Measurements from ENCODE around the gene PTPRN2.
"Not testable (repeated sequence)": the region's sequence is repeated elsewhere in the genome, so short reads cannot be mapped to it uniquely, and the experiment has no call there.

Gene PTPRN2

DNA sequence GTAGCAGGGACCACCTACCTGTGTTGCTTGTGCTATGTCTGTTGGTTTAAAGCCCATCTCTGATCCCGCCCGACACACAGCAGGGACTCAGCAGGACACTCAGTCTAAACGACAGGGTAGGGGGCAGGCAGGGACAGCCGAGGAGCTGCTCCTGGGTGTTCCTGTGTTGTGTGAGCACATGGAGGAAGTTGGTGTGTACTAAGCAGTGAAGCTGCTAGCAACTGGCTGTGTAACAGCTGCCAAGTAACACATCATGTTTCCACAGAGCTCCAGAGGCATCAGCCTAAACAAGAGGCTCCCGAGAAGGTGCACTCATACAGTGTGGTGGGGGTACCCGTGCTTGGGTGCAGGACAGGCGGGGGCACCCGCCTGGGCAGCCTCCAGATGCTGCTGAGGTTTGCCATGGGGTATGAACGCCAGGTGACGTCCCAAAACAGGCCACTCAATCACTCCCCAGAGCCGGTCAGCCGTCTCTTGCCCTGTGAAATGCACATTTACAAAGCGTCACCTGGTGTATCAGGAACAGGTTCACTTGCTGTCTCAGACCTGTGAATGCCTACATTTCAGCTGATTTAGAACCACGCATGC, 59.6 kb downstream of the PTPRN2 start:
- Mint-ChIP-seq H3K27me3 (no peaks in the 10 kb centered on the region), H3K36me3 (ENCODE audit: low read depth) (no peaks in the 10 kb centered on the region), H3K4me3 (no peak overlapping the region), H3K9me3 (no peaks in the 10 kb centered on the region), H3K4me1 (ENCODE audit: low read depth) (no peaks in the 10 kb centered on the region), H3K27ac (no peak overlapping the region)

- Mint-ChIP-seq H3K9me3 (no peaks in the 10 kb centered on the region), H3K27ac (no peak overlapping the region), H3K4me3 (no peak overlapping the region), H3K4me1 (ENCODE audit: low read depth) (no peaks in the 10 kb centered on the region), H3K27me3 (no peaks in the 10 kb centered on the region), H3K36me3 (ENCODE audit: low read depth) (no peaks in the 10 kb centered on the region)
Measured at GRCh38 chr7:158527495-158527894, 60.1 kb downstream of the PTPRN2 start.

GRCh38 chr7:158527038-158527437, 60.6 kb downstream of the PTPRN2 start:
- no peaks in the 10 kb centered on the region for H3K36me3 Mint-ChIP-seq (ENCODE audit: low read depth)
- no peaks in the 10 kb centered on the region for H3K27me3 Mint-ChIP-seq
- no peaks in the 10 kb centered on the region for H3K4me1 Mint-ChIP-seq (ENCODE audit: low read depth)
- no peak overlapping the region for H3K27ac Mint-ChIP-seq
- no peak overlapping the region for H3K4me3 Mint-ChIP-seq
- H3K9me3 Mint-ChIP-seq, result no peaks in the 10 kb centered on the region

GRCh38 chr7:158526531-158526930, 61.1 kb downstream of the PTPRN2 start:
- Mint-ChIP-seq H3K27ac (no peak overlapping the region), H3K27me3 (no peaks in the 10 kb centered on the region), H3K4me1 (ENCODE audit: low read depth) (no peaks in the 10 kb centered on the region), H3K4me3 (no peak overlapping the region), H3K36me3 (ENCODE audit: low read depth) (no peaks in the 10 kb centered on the region), H3K9me3 (no peaks in the 10 kb centered on the region)

GRCh38 chr7:158525648-158526484, 61.8 kb downstream of the PTPRN2 start:
- Mint-ChIP-seq H3K9me3 (no peaks in the 10 kb centered on the region), H3K27me3 (no peaks in the 10 kb centered on the region), H3K27ac (no peak overlapping the region), H3K4me1 (ENCODE audit: low read depth) (no peaks in the 10 kb centered on the region), H3K4me3 (no peak overlapping the region), H3K36me3 (ENCODE audit: low read depth) (no peaks in the 10 kb centered on the region)

DNA sequence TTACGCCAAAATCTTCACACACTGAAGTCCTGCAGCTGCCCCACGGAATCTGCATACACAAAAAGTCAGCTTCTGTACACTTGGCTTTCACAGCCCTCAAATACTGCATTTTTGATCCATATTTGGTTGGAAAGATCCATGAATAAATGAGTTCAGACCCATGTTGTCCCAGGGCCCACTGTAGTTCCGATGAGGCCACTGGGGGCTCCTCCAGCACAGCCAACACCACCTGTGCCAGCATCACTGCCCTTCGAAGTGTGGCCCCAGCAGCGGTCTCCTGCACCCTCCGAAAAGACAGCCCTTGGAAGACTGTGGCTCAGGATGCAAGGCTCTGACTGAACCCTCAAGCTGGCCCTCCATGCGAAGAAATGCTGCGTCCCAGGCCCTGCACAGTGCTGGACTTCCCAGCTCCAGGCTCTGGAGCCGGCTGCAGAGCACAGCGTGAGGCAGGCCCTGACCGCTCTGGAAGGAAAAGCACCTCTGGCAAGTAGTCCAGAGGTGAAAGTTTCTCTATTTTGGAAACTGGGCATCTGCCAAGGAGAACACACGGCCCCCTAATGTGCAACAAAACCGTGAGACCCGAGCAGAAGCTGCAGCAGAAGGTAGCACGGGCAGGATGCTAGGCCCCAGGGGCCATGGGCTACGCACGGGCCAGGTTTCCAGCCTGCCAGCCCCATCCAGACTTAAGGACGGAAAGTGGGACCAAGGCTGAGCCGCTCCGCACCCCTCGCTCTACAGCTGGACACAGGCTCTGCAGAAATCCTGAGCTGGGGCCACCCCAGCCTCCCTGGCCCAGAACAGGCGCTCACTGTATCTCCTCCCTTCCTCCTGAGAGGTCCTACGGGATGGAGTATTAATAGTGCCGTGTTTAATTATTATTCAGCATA, 62.6 kb downstream of the PTPRN2 start:
- Mint-ChIP-seq H3K4me1 (ENCODE audit: low read depth) (no peaks in the 10 kb centered on the region), H3K36me3 (ENCODE audit: low read depth) (no peaks in the 10 kb centered on the region), H3K9me3 (no peaks in the 10 kb centered on the region), H3K27ac (no peak overlapping the region), H3K27me3 (no peaks in the 10 kb centered on the region), H3K4me3 (no peak overlapping the region)

GRCh38 chr7:158524286-158524685, 63.3 kb downstream of the PTPRN2 start:
- H3K27ac Mint-ChIP-seq, H3K4me3 Mint-ChIP-seq, H3K9me3 Mint-ChIP-seq: not testable (repeated sequence)

GRCh38 chr7:158523877-158524276, 63.7 kb downstream of the PTPRN2 start:
- H3K27ac Mint-ChIP-seq; H3K36me3 Mint-ChIP-seq (ENCODE audit: low read depth); H3K9me3 Mint-ChIP-seq; H3K27me3 Mint-ChIP-seq; H3K4me3 Mint-ChIP-seq; H3K4me1 Mint-ChIP-seq (ENCODE audit: low read depth): not testable (repeated sequence)

More at GRCh38 chr7:158524286-158524685, 63.3 kb downstream of the PTPRN2 start:
- not testable (repeated sequence) for H3K4me1 Mint-ChIP-seq (ENCODE audit: low read depth); H3K36me3 Mint-ChIP-seq (ENCODE audit: low read depth); H3K27me3 Mint-ChIP-seq

DNA sequence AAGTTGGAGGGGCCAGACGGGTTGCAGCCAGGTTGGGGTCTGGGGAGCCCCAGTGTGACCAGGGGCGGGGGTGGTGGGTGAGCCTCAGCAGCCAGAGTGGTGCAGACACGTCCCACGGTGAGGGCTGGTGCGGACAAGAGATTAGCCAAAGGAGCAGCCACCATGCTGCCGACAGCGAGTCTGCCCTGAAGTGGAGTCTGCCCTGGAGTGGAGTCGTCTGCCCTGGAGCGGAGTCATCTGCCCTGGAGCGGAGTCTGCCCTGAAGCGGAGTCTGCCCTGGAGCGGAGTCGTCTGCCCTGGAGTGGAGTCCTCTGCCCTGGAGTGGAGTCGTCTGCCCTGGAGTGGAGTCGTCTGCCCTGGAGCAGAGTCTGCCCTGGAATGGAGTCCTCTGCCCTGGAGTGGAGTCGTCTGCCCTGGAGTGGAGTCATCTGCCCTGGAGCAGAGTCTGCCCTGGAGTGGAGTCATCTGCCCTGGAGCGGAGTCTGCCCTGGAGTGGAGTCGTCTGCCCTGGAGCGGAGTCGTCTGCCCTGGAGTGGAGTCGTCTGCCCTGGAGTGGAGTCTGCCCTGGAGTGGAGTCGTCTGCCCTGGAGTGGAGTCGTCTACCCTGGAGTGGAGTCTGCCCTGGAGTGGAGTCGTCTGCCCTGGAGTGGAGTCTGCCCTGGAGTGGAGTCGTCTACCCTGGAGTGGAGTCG, 64.3 kb downstream of the PTPRN2 start:
- not testable (repeated sequence) for H3K36me3 Mint-ChIP-seq (ENCODE audit: low read depth); H3K9me3 Mint-ChIP-seq; H3K27ac Mint-ChIP-seq

GRCh38 chr7:158521795-158522194, 65.8 kb downstream of the PTPRN2 start:
- not testable (repeated sequence) for H3K27me3 Mint-ChIP-seq; H3K9me3 Mint-ChIP-seq; H3K27ac Mint-ChIP-seq; H3K36me3 Mint-ChIP-seq (ENCODE audit: low read depth); H3K4me3 Mint-ChIP-seq; H3K4me1 Mint-ChIP-seq (ENCODE audit: low read depth)

More for the DNA sequence above, 64.3 kb downstream of the PTPRN2 start:
- not testable (repeated sequence) for H3K4me1 Mint-ChIP-seq (ENCODE audit: low read depth); H3K27me3 Mint-ChIP-seq; H3K4me3 Mint-ChIP-seq

GRCh38 chr7:158520825-158521224, 66.8 kb downstream of the PTPRN2 start:
- Mint-ChIP-seq H3K27me3 (peaks cover 5% of the 10 kb centered on the region), H3K4me1 (ENCODE audit: low read depth) (no peaks in the 10 kb centered on the region), H3K36me3 (ENCODE audit: low read depth) (no peaks in the 10 kb centered on the region), H3K27ac (no peak overlapping the region), H3K9me3 (no peaks in the 10 kb centered on the region), H3K4me3 (no peak overlapping the region)

DNA sequence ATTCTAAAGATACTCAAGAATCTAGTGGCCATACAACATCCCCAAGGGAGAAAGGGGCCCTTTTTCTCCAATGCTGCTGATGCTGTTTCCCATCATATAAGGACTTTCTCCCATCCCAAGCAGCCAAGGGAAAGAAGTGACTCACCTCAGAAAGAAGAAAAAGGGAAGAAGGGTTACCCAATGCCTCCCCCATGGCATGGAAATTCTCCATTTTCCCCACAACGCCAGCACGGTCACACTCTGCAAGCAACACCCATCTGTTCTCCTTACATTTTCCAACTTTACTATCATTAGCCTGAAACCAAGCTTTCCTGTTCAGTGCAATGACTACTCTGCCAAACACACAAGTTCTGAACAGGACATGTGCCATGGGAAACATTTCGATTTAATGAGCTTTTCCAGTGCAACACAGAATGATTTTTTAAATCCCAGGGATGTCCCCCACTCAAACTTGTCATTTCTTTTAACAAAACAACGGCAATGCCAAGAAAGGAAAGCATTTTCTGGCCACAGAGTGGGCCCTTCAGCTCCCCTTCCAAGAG, 67.9 kb downstream of the PTPRN2 start:
- H3K36me3 Mint-ChIP-seq (ENCODE audit: low read depth), result no peaks in the 10 kb centered on the region
- H3K27me3 Mint-ChIP-seq, result peaks cover 9% of the 10 kb centered on the region
- H3K9me3 Mint-ChIP-seq, result no peaks in the 10 kb centered on the region
- no peaks in the 10 kb centered on the region for H3K4me1 Mint-ChIP-seq (ENCODE audit: low read depth)
- H3K4me3 Mint-ChIP-seq, result no peak overlapping the region
- no peak overlapping the region for H3K27ac Mint-ChIP-seq

GRCh38 chr7:158518980-158519632, 68.5 kb downstream of the PTPRN2 start:
- Mint-ChIP-seq H3K4me1 (ENCODE audit: low read depth) (no peaks in the 10 kb centered on the region), H3K36me3 (ENCODE audit: low read depth) (no peaks in the 10 kb centered on the region), H3K27me3 (peaks cover 9% of the 10 kb centered on the region), H3K4me3 (no peak overlapping the region), H3K9me3 (no peaks in the 10 kb centered on the region), H3K27ac (no peak overlapping the region)

DNA sequence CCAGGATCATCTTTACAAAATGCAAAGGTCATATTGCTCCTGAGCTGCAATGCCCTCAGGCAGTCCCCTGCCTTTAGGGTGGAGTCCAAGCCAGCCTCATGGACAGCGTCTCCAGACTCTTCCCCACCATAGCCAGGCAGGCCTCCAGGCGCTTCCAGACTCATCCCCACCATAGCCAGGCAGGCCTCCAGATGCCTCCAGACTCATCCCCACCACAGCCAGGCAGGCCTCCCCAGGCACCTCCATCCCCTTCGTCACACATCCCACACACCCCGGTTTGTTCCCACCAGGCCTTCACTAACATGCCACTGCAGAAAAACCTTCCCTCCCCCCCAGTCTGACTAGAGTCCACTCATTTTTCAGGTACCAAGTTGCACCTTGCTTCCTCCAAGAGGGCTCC, 70.1 kb downstream of the PTPRN2 start:
- H3K27ac Mint-ChIP-seq, result no peak overlapping the region
- H3K36me3 Mint-ChIP-seq (ENCODE audit: low read depth), result no peaks in the 10 kb centered on the region
- H3K4me1 Mint-ChIP-seq (ENCODE audit: low read depth), result no peaks in the 10 kb centered on the region
- peaks cover 2% of the 10 kb centered on the region for H3K9me3 Mint-ChIP-seq
- no peak overlapping the region for H3K4me3 Mint-ChIP-seq
- H3K27me3 Mint-ChIP-seq, result peaks cover 9% of the 10 kb centered on the region
